GM19455 (cell line): ENCODE measurements around the gene ALOX15.
"Not testable (repeated sequence)": the region's sequence is repeated elsewhere in the genome, so short reads cannot be mapped to it uniquely, and the experiment has no call there.

Experiments used
- ATAC-seq: cut with Tn5 transposase; IDR thresholded peaks from one replicate; pipeline ENCODE4 v1.9.1; 2021; ENCODE audit not compliant: unreplicated experiment

The ALOX15 gene

DNA sequence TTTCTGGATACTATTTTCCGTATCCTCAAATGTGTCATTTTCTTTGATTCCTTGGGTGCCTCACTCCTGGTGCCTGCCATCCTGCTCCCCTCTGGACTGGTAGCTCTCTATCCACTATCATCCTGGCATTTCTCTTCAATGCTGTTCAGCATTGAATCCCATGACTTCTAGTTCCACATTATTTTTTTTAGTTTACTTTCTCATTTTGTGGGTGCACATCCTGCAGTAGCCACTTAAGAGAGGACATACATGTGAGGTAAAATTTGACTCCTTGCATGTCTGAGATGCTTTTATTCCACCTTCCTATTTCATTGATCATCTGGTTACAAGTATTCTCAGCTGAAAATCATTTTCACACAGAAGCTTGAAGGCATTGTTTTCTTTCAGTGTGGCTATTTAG, 19.1 kb downstream of the ALOX15 start:
- no peak for ATAC-seq

DNA sequence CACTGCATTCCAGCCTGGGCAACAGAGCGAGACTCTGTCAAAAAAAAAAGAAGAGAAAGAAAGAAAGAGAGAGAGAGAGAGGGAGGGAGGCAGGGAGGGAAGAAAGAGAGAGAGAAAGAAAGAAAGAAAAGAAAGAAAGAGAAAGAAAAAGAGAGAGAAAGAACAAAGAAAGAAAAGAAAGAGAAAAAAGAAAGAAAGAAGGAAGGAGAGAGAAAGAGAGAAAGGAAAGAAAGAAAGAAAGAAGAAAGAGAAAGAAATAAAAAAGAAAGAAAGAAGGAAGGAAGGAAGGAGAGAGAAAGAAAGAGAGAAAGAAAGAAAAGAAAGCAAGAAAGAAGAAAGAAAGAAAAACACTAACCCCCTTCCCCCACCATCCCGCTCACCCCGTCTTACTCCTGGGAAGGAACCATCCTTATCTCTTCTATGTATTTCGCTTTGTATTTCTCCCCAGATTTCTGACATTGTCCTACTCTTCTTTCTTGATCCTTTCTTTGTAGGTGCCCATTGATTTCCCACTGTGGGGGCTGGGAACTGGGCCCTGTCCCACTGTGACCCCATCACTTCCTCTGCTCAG, 20.9 kb downstream of the ALOX15 start:
- ATAC-seq: no peak

DNA sequence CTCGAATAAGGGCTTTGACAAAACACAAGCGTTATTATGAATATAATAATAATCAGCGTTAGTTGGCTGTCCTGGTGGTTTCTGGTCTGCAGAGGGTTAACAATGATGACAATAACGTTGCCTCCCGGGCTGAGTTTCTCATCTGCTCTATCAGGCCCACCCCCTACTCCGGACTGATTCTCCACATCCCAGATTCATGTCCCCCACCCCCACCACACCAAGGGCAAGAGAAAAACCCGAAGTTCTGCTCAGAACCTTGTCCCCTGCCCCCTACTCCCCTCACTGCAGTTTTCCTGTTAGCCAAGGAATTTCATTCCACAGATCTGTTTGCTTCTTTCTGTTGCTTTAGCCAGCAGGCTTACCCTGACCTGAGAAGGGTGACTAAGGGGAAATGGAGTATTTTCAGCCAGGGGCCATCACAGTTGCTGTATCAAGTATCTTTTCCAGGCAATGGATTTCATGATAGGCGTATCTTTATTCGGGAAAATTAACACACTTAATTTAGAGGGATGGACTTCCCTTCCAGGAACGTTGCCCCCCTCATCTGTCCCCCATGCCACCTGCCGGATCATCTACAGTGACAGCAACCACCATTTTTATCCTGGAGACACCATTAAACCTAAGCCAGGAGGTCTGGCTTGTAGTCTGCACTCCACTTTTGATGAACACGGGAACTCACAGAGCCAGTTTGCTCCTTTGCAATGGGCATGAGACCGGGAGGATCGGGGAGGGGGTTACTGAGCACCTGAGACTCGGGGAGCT, 23.7 kb downstream of the ALOX15 start:
- ATAC-seq: no peak

DNA sequence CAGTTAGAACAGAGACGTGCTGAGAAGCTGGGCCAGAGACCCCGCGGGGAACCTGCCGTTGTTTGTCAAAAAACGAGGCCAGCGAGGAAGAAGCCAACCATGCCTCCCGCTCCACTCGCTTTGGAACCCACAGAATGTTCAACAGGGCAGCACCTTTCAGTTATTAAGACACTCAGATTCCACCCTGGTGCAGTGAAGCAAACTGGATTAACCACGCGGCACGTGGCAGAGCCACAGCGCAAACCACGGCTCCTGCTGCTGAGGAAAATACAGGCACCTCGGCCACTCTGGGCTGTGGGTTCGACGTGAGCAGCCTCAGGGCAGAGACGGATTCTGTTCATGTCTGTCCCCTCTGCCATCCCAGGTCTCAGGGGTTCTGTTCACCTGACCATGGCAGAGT, 24.4 kb downstream of the ALOX15 start:
- ATAC-seq: no peak

DNA sequence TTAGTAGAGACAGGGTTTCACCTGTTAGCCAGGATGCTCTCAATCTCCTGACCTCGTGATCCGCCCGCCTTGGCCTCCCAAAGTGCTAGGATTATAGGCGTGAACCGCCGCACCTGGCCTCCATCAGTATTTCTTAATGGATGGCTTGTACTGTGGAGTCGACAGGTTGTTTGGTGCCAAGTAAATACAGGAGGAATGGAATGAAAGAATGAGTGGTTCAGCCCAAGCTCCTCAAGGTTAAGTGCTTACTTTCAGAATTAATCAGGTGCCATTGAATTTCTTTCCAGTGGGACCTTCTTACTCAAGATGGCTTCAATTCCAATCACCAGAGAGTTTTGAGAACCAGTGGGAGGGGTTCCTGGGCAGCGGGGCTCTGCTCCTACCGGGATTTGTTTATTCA, 25.0 kb downstream of the ALOX15 start:
- no peak for ATAC-seq

DNA sequence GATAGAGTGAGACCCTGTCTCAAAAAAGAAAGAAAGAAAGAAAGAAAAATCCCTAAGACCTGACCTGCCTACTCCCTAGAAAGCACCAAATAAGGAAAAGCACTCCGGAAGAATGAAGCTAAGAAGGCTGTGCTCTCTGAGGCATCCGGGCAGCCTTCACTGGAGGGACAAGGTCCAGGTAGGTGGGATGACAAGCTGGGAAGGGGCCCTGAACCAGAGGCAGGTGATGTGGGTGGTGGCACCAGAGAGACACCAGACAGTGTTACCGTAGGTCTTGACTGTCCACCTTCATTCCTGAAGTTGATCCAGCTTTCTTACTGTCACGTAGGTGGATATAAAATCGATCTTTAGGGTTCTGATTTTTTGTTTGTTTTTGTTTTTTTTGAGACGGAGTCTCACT, 30.8 kb downstream of the ALOX15 start:
- ATAC-seq: no peak

DNA sequence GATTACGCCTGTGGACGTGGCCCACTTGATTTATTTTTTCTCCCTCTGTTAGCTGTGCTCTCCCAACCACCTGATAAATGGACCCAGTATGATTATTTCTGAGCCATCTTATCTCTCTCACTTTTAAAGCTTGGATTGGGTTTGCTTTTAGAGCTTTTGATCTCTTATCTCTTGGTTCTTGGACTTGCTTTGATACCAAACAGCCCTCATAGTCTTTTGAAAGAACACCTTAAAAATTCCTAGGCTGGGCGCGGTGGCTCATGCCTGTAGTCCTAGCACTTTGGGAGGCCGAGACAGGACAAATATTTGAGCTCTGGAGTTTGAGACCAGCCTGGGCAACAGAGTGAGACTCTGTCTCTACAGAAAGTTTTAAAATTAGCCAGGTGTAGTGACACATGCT, 31.3 kb downstream of the ALOX15 start:
- ATAC-seq: no peak

DNA sequence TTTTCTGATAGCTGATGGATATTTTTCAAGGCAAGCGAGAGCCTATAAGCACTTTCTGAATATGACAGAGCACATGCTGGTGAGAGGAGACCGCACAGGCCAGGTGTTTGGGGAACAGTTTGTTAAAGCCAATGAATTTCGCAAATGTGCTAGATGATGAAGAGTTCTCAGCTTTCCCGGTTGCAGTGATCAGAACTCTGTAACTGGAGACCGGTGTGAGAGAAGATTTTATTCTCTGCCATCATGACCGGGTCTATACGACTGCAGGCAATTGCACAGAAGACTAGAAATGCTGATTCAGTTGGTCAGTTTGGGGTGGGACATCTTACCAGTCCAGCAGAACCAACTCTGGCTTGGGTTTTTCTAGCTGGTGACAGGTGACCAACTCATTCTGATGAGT, 31.7 kb downstream of the ALOX15 start:
- no peak for ATAC-seq

DNA sequence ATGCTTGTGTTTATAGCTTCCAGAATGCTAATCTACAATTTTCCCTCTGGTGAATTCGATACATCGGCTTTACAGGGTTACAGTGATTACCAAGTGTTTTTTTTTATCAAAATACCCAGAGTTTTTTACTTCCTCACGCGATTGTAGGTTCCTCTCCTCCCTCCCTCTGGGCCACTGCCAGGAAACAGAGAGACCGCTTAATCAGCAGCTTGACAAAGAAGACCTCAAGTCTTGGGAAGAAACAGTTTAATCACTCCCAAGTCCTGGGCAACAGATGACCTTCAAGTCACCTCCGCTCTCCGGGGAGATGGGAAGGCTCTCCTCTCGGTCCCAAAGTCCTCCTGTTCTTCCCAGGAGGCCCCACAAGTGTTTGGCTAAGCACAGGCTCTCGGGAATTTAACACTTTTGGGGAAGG, 33.7 kb downstream of the ALOX15 start:
- ATAC-seq: no peak

DNA sequence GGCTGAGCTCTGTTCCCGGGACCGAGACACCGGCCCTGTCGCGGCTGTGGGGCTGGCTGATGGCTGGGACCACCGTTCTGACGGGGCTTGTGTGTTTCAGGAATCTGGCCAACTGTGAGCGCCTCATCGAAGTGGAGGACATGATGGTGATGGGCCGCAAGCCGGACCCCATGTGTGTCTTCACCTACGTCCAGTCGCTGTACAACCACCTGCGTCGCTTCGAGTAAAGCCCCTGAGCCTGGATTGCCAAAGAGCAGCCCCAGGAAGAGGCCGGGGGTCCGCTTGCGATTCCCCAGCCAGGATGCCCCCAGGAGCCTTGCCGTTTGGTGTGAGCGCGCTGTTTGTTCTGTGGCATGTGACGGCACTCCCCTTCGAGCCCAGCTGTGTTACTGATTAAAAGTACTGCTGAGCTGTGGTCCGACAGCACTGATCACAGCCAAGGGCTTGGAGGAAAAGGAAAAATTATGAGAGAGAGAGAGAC, 34.2 kb downstream of the ALOX15 start:
- no peak for ATAC-seq

DNA sequence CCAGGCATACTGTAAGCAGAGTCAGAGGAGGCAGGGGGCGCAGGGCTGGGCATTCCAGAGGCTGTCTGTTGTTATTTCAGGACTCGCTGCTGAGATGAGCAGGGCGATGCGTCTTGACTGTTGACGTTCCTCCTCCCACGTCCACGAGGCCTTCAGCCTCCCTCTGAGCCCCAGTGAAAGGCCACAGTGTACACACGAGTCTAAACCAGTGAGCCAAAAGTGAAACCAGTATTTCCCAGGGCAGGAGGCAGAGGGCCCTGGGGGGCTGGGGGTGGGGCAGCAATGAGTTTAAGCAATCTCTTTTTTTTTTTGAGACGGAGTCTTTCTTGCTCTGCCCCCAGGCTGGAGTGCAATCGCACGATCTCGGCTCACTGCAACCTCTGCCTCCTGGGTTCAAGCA, 35.7 kb downstream of the ALOX15 start:
- ATAC-seq: no peak

DNA sequence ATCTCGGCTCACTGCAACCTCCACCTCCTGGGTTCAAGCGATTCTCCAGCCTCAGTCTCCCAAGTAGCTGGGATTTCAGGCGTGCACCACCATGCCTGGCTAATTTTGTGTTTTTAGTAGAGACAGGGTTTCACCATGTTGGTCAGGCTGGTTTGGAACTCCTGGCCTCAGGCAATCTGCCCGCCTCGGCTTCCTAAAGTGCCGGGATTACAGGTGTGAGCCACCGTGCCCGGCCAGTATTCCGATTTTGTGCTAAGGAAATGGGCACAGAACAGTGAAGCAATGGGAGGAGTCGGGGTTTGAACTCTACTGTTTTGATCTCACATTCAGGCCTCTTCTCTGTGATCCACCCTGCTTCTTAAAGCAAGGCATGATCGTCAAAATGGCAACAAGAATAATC, 36.7 kb downstream of the ALOX15 start:
- ATAC-seq: not testable (repeated sequence)

DNA sequence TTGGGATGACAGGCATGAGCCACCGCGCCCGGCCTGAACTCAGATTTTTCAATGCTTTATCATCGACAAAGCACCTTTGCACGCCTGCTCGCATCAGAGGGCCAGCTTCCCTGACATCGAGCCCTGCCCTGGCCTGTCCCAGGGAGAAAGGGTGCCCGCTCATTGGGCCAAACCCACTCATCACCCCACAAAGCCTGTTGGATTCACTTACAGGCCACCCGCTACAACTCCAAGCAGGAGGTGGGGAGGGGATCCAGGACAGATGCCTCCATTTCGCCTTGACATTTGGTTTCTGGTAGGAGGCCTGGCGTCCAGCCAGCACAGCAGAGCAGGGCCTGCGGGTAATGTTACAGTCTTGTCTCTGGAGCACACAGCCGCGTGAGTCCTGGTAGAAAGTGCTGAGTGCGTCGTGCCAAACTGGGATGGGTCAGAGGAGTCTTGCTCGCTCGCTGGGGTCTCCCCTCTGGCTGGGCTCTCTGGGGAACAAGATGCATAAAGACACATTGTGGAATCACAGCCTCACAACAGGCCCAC, 37.3 kb downstream of the ALOX15 start:
- no peak for ATAC-seq

DNA sequence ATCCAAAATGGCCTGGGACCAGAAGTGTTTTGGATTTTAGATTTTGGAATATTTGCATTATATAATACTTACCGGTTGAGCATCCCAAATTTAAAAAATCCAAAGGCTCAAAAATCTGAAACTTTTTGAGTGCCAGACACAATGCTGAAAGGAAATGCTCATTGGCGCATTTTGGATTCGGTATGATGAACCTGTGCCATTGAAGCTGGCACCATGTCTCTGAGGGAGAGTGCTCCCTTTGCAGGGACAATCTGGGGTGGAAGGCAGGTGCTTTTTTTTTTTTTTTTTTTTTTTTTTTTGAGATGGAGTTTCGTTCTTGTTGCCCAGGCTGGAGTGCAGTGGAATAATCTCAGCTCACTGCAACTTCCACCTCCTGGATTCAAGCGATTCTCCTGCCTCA, 39.4 kb downstream of the ALOX15 start:
- ATAC-seq: no peak

DNA sequence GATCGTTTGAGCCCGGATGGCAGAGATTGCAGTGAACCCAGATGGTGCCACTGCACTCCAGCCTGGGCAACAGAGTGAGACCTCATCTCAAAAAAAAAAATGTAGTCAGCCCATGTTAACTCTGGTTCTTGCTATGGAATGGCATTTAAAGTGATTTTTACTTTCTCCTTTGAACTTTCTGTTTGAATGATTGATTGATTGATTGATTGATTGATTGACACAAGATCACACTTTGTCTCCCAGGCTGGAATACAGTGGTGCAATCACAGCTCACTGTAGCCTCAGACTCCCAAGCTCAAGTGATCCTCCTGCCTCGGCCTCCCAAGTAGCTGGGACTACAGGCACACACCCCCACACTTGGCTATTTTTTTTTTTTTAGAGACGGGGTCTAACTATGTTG, 40.2 kb downstream of the ALOX15 start:
- ATAC-seq: no peak

DNA sequence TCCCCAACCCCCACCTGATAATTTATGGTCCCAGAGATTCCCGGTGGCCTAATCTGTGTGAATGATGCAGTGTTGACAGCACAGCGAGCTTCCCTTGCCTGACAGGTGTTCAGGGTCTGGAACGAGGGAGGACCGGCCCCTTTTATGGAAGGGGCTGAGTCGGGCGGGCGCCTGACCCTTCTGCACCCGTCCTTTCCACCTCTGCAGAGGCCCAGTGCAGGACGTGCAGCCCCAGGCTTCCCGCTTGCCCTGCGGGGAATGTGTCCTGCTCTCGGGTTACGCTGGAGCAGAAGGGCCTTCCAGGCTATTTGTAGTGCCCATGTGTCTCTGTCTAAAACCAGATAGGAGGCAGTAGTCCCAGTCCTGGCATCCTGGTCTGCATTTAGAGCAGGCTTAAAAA, 40.9 kb downstream of the ALOX15 start:
- ATAC-seq: no peak

DNA sequence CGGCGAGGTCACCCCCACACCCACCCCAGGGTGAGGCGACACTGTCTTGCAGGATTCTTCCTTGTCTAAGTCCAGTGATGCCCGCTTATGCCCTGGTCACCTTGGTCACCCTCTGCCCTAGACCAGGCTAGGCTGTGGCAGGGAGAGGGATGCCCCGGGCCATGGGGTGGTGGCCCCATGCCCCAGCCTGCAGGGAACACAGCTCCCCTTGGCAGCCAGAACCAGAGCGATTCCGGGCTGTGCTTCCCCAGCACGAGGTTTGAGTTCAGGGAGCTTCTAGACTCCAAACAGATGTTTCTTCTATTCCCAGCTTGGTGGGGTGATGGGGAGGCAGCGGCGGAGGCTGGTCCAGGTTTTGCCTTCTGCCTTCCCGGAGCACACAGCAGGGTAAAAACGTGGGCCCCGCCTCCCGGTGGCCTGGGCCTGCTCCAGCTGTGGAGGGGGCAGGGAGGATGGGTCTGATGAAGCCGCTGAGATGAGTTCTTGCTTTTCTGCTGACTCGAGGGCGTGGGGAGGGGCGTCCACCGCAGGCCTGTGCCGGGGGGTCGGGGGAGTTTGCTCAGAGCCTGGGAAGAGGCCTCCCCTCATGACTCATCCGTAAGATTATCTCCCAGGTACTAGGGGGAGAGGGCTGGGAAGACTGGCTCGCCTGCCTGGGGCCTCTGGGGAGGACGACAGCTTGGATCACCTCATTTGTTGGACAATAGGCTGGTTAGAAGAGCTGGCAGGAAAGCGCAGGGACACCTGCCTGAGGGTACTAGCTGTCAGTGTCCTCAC, 41.8 kb downstream of the ALOX15 start:
- no peak for ATAC-seq

DNA sequence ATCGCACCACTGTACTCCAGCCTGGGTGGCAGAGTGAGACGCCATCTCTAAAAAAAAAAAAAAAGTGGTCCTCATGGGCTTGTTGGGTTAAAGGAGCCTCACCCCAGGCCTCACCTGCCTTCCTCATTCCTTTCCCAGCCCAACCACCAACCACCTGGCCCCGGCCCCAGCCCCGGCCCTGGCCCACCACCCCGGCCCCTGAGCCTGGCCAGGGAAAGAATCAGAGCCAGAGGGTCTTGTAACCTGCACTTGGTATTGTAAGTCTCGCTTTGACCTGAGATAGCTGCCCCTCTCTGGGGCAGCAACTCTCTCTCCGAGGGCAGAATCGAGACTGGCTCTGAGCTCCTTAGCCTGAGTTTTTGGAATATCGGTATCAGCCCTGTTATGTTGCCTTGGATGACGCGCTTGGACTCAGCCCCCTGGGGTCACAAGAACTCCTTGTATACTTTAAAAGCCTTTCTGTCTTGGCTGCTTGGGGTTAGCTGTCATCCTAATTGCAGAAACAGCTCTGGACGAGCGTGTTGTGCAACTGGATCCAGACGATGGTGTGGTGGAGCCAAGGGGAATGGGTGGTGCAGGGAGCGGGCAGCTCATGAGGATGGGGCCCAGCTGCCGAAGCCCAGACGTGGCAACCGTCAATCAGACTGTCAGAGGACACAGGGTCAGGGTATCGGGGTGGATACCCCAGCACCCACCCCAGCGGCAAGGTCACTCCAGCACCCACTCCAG, 42.5 kb downstream of the ALOX15 start:
- ATAC-seq: no peak

DNA sequence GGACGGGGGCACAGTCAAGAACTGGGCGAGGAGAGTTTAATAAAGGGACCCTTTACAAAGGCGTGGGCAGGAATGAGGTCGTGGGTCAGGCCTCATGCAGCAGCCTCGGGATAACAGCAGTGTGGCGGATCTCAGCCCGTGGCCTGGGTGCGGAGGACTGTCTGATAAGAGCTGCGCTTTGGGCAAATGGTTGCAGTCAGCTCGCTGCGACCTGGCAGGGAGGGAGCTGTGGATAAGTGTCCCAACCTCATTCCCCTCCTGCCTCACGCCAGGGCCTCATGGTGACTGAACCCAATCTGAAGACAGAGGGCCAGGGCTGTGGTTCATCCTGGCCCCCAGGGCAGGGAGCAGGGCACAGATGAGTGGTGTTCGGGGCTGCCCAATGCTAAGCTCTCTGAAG, 43.5 kb downstream of the ALOX15 start:
- ATAC-seq: no peak

DNA sequence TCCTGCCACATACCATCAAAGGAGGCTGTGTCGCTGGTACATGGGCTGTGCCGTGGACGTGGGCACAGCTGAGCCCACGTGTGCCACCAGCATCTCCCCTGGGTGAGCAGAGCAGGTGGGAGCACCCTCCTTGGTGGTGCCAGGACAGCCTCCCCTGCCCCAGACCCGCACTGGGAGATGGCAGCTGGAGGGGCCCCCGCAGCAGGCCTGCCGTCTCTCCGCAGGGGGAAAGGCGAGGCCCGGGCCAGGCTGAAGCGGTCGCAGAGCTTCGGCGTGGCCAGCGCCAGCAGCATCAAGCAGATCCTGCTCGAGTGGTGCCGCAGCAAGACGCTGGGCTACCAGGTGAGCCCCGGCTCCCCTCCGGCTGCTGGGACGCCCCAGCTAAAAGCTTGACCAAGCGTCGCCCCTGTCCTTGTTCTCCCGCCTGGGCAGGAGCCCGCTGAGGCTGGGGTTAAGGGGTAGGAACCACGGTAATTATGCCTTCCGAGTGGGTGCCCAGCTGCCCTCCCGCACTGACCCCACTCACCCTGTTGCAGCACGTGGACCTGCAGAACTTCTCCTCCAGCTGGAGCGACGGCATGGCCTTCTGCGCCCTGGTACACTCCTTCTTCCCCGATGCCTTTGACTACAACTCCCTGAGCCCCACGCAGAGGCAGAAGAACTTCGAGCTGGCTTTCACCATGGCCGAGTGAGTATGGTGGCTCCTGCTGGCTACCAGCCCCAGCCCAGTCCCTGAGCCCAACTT, 44.7 kb downstream of the ALOX15 start:
- no peak for ATAC-seq
